Fibroblast of mammary gland (primary cell): ENCODE measurements around the gene CGB2.
"Not testable (repeated sequence)": the region's sequence is repeated elsewhere in the genome, so short reads cannot be mapped to it uniquely, and the experiment has no call there.

Experiments
- DNase-seq: peaks from one replicate; pipeline ENCODE4 v3.0.0-alpha.2; 2010; ENCODE audit warnings: low read depth
- H3K4me3 ChIP-seq: 2 replicates; pipeline ENCODE4 v1.5.1; 2011; ENCODE audit warnings: low read depth, mild to moderate bottlenecking, low read length, moderate library complexity; ENCODE audit not compliant: control insufficient read depth
- CTCF ChIP-seq: conservative IDR thresholded peaks from 2 replicates; pipeline ENCODE4 v1.5.1; 2011; ENCODE audit warnings: low read depth, low read length, inconsistent platforms; ENCODE audit not compliant: control insufficient read depth, insufficient read depth

CGB2 gene

GRCh38 chr19:49020931-49021895 is 10.5 kb upstream of the CGB2 start:
- DNase-seq: peak; percentile 70
- no peak for TF ChIP-seq CTCF
- no peak overlapping the region for H3K4me3 ChIP-seq

- no peak overlapping the region for H3K4me3 ChIP-seq
- TF ChIP-seq CTCF: no peak
- no peak for DNase-seq
Measured at GRCh38 chr19:49022116-49022515, 9.6 kb upstream of the CGB2 start.

- not testable (repeated sequence) for H3K4me3 ChIP-seq, DNase-seq
Measured at GRCh38 chr19:49024233-49024632, 7.5 kb upstream of the CGB2 start, which contains the start of gene CGB3. Gene CGB3 (minus strand): TSS chr19:49024333. CDS start chr19:49023971, 362 bp downstream.

- H3K4me3 ChIP-seq, DNase-seq: not testable (repeated sequence)
Measured at GRCh38 chr19:49025088-49025487, 6.6 kb upstream of the CGB2 start.

GRCh38 chr19:49025599-49025998 is 6.1 kb upstream of the CGB2 start:
- DNase-seq, H3K4me3 ChIP-seq: not testable (repeated sequence)

- not testable (repeated sequence) for H3K4me3 ChIP-seq, DNase-seq
Measured at GRCh38 chr19:49028686-49029085, 3.0 kb upstream of the CGB2 start.

- H3K4me3 ChIP-seq: not testable (repeated sequence)
- DNase-seq: peak; percentile 23
Measured at GRCh38 chr19:49029749-49030148, 1.9 kb upstream of the CGB2 start.

- not testable (repeated sequence) for DNase-seq, H3K4me3 ChIP-seq
Measured at GRCh38 chr19:49030323-49030722, 1.4 kb upstream of the CGB2 start.

GRCh38 chr19:49036815-49037214 is 5.1 kb downstream of the CGB2 start, which contains the start of gene CGB1:
Gene CGB1 (minus strand): TSS chr19:49036895. CDS start chr19:49036711, 184 bp downstream.
- not testable (repeated sequence) for H3K4me3 ChIP-seq, DNase-seq
- peak; percentile 38 for TF ChIP-seq CTCF

GRCh38 chr19:49038111-49038510 is 6.4 kb downstream of the CGB2 start:
- DNase-seq, H3K4me3 ChIP-seq: not testable (repeated sequence)

GRCh38 chr19:49038557-49039276 is 7.0 kb downstream of the CGB2 start:
- DNase-seq: peak; percentile 78
- H3K4me3 ChIP-seq: not testable (repeated sequence)

- not testable (repeated sequence) for H3K4me3 ChIP-seq, DNase-seq
Measured at GRCh38 chr19:49039736-49040135, 8.0 kb downstream of the CGB2 start.
